H1 (cell line): Measurements from ENCODE around the gene GADL1. TPM values are rescaled to one million over a fixed set of nuclear protein-coding genes. Genes with fewer than 3 reads are reported as not detected.

Experiments
- CTCF ChIA-PET: fragments of 300-600 bp; sonication (Branson Sonifier 250); formaldehyde crosslinking; loops from one replicate; lab custom pipeline; 2021; ENCODE audit not compliant: partially characterized antibody; lab: Charles Lee
- POLR2A ChIA-PET: fragments of 300-600 bp; sonication (Branson Sonifier 250); formaldehyde crosslinking; loops from one replicate; lab custom pipeline; 2021; ENCODE audit warnings: inconsistent platforms; ENCODE audit not compliant: partially characterized antibody; lab: Charles Lee
- DNase-seq, 2 experiments: peaks; one replicate each; pipeline versions ENCODE4 v3.0.0 to v3.0.0-alpha.2; 2010 to 2022; ENCODE audit warnings: low spot score in 2 of 2, low read depth in 1 of 2, mixed read lengths in 1 of 2
- FAIRE-seq: peaks from 2 replicates; lab custom pipeline; 2011; peaks lifted over from hg19 to GRCh38; lab: Jason Lieb, UNC
- H2AFZ ChIP-seq: 2 replicates; pipeline ENCODE4 v1.8.1; 2012; ENCODE audit warnings: low read length, inconsistent platforms
- H2AK5ac ChIP-seq: 2 replicates; pipeline ENCODE4 v1.6.1; 2013; ENCODE audit warnings: low read depth, low read length
- H2BK120ac ChIP-seq: replicated peaks from 2 replicates; pipeline ENCODE3; 2013; ENCODE audit warnings: low read depth, low read length, inconsistent platforms
- H2BK12ac ChIP-seq: 2 replicates; pipeline ENCODE4 v1.6.1; 2013; ENCODE audit warnings: low read depth, low read length
- H2BK15ac ChIP-seq: 2 replicates; pipeline ENCODE4 v1.6.1; 2013; ENCODE audit warnings: low read length
- H2BK20ac ChIP-seq: 2 replicates; pipeline ENCODE4 v1.6.1; 2013; ENCODE audit warnings: low read length
- H2BK5ac ChIP-seq: 2 replicates; pipeline ENCODE4 v1.6.1; 2013; ENCODE audit warnings: low read depth, low read length
- H3K14ac ChIP-seq: 2 replicates; pipeline ENCODE4 v1.6.1; 2013; ENCODE audit warnings: inconsistent platforms; ENCODE audit not compliant: insufficient read length
- H3K18ac ChIP-seq: 2 replicates; pipeline ENCODE4 v1.6.1; 2013; ENCODE audit warnings: low read length; ENCODE audit errors: extremely low read depth
- H3K23ac ChIP-seq: 2 replicates; pipeline ENCODE4 v1.6.1; 2013; ENCODE audit warnings: inconsistent platforms; ENCODE audit not compliant: insufficient read length
- H3K23me2 ChIP-seq: 2 replicates; pipeline ENCODE4 v1.6.1; 2013; ENCODE audit warnings: low read depth, low read length
- H3K27ac ChIP-seq: 2 replicates; pipeline ENCODE4 v1.6.1; 2011; ENCODE audit warnings: low read depth, low read length, inconsistent platforms
- H3K27me3 ChIP-seq, 4 experiments: replicated peaks in 1 of 4; 1 replicate in 1 of 4; 2 replicates in 3 of 4; pipeline versions ENCODE4 v1.6.1 to v1.8.1; 2011 to 2013; ENCODE audit warnings: low read length in 3 of 4, mild to moderate bottlenecking in 3 of 4, inconsistent platforms in 2 of 4, mixed read lengths in 2 of 4, moderate library complexity in 1 of 4; ENCODE audit not compliant: control insufficient read depth in 3 of 4, insufficient read depth in 3 of 4; ENCODE audit errors: extremely low read depth in 1 of 4
- H3K36me3 ChIP-seq, 4 experiments: 2 replicates each; pipeline versions ENCODE4 v1.6.1 to v1.8.1; 2011 to 2013; ENCODE audit warnings: mild to moderate bottlenecking in 4 of 4, low read length in 3 of 4, moderate library complexity in 2 of 4, control low read depth in 1 of 4, inconsistent platforms in 1 of 4; ENCODE audit not compliant: insufficient read depth in 4 of 4, control insufficient read depth in 2 of 4
- H3K4ac ChIP-seq: replicated peaks from 2 replicates; pipeline ENCODE3; 2013; ENCODE audit warnings: low read length, low read depth, mixed read lengths, inconsistent platforms; ENCODE audit not compliant: insufficient read length
- H3K4me1 ChIP-seq, 4 experiments: replicated peaks in 1 of 4; 1 replicate in 1 of 4; 2 replicates in 3 of 4; pipeline versions ENCODE4 v1.6.1 to v1.8.1; 2011 to 2013; ENCODE audit warnings: low read length in 3 of 4, inconsistent platforms in 2 of 4, mixed read lengths in 1 of 4; ENCODE audit not compliant: insufficient read depth in 4 of 4, control insufficient read depth in 3 of 4
- H3K4me2 ChIP-seq, 2 experiments: 2 replicates each; pipeline versions ENCODE4 v1.6.1 to v1.8.1; 2011 to 2013; ENCODE audit warnings: low read depth in 2 of 2, low read length in 2 of 2, control low read depth in 1 of 2, inconsistent platforms in 1 of 2, mild to moderate bottlenecking in 1 of 2; ENCODE audit not compliant: insufficient read depth in 1 of 2
- H3K4me3 ChIP-seq, 4 experiments: fragments of 200-600, 300-600 bp in 1 of 4; sonication (generic), shearing (Covaris generic), sonication (Bioruptor Twin) in 1 of 4; 2 replicates each; pipeline versions ENCODE4 v1.5.1 to v1.8.1; 2011 to 2016; ENCODE audit warnings: low read length in 4 of 4, low read depth in 3 of 4, control low read depth in 2 of 4, inconsistent platforms in 2 of 4, mild to moderate bottlenecking in 2 of 4, mixed read lengths in 1 of 4, moderate library complexity in 1 of 4; ENCODE audit not compliant: insufficient read depth in 2 of 4; ENCODE audit errors: extremely low read depth in 1 of 4
- H3K56ac ChIP-seq: replicated peaks from 2 replicates; pipeline ENCODE3; 2013; ENCODE audit warnings: low read depth, mild to moderate bottlenecking, mixed read lengths, low read length, inconsistent platforms; ENCODE audit not compliant: insufficient read length
- H3K79me1 ChIP-seq: 2 replicates; pipeline ENCODE4 v1.6.1; 2013; ENCODE audit warnings: low read depth, low read length, control low read depth
- H3K79me2 ChIP-seq, 2 experiments: 2 replicates each; pipeline versions ENCODE4 v1.6.1 to v1.8.1; 2012 to 2013; ENCODE audit warnings: low read length in 2 of 2, mild to moderate bottlenecking in 2 of 2, inconsistent platforms in 1 of 2; ENCODE audit not compliant: insufficient read depth in 2 of 2, control insufficient read depth in 1 of 2
- H3K9ac ChIP-seq, 4 experiments: replicated peaks in 1 of 4; 1 replicate in 1 of 4; 2 replicates in 3 of 4; pipeline versions ENCODE4 v1.6.1 to v1.8.1; 2011 to 2013; ENCODE audit warnings: low read depth in 3 of 4, low read length in 3 of 4, control low read depth in 2 of 4, mild to moderate bottlenecking in 2 of 4, moderate library complexity in 2 of 4, inconsistent platforms in 1 of 4; ENCODE audit errors: extremely low read depth in 1 of 4
- H3K9me3 ChIP-seq, 2 experiments: 2 replicates each; pipeline versions ENCODE4 v1.6.1 to v1.8.1; 2012 to 2013; ENCODE audit warnings: mild to moderate bottlenecking in 2 of 2, moderate library complexity in 2 of 2, control low read depth in 1 of 2, inconsistent platforms in 1 of 2, low read depth in 1 of 2, low read length in 1 of 2, mixed read lengths in 1 of 2; ENCODE audit not compliant: insufficient read depth in 2 of 2
- H4K20me1 ChIP-seq, 2 experiments: replicated peaks in 1 of 2; 2 replicates each; pipeline versions ENCODE3 to v1.8.1; 2011 to 2013; ENCODE audit warnings: inconsistent platforms in 2 of 2, low read length in 2 of 2, mild to moderate bottlenecking in 1 of 2; ENCODE audit not compliant: insufficient read depth in 2 of 2, control insufficient read depth in 1 of 2
- H4K5ac ChIP-seq: 2 replicates; pipeline ENCODE4 v1.6.1; 2013; ENCODE audit warnings: low read length, low read depth, mixed read lengths, inconsistent platforms; ENCODE audit not compliant: insufficient read length
- H4K8ac ChIP-seq: 2 replicates; pipeline ENCODE4 v1.8.0; 2013; ENCODE audit warnings: mild to moderate bottlenecking, moderate library complexity, low read length, inconsistent platforms; ENCODE audit not compliant: insufficient read depth; ENCODE audit errors: extremely low read depth
- H4K91ac ChIP-seq: replicated peaks from 2 replicates; pipeline ENCODE3; 2013; ENCODE audit warnings: low read length, mixed read lengths, inconsistent platforms; ENCODE audit not compliant: insufficient read length
- ASH2L ChIP-seq: fragments of 200-600, 300-600 bp; sonication (generic); IDR thresholded peaks from one replicate; pipeline ENCODE4 v1.7.1; 2017; ENCODE audit warnings: low read length
- BCL11A ChIP-seq, 2 experiments: IDR thresholded peaks; one replicate each; pipeline ENCODE4 v1.6.1; 2011; ENCODE audit warnings: low read depth in 2 of 2, low read length in 2 of 2, mild to moderate bottlenecking in 2 of 2
- CREB1 ChIP-seq: IDR thresholded peaks from 2 replicates; pipeline ENCODE4 v1.6.1; 2012; ENCODE audit warnings: inconsistent platforms
- E2F6 ChIP-seq: IDR thresholded peaks from 2 replicates; pipeline ENCODE4 v1.6.1; 2012; ENCODE audit warnings: inconsistent platforms
- EZH2 ChIP-seq: fragments of 200-600 bp; sonication (generic); IDR thresholded peaks from 2 replicates; pipeline ENCODE4 v1.7.1; 2012; ENCODE audit warnings: low read depth, mild to moderate bottlenecking, moderate library complexity, low read length, inconsistent platforms; ENCODE audit not compliant: severe bottlenecking
- MAFK ChIP-seq: IDR thresholded peaks from 2 replicates; pipeline ENCODE4 v1.6.1; 2012; ENCODE audit warnings: low read depth, mild to moderate bottlenecking, improper control_type of control experiment, low read length
- PHF8 ChIP-seq: fragments of 200-600 bp; sonication (generic); conservative IDR thresholded peaks from 2 replicates; pipeline ENCODE4 v1.7.1; 2012; ENCODE audit warnings: low read depth, mild to moderate bottlenecking, inconsistent platforms, low read length, moderate library complexity
- RNF2 ChIP-seq: fragments of 200-900, 300-1000 bp; sonication (generic); IDR thresholded peaks from 2 replicates; pipeline ENCODE4 v1.7.1; 2016; ENCODE audit warnings: borderline replicate concordance, low read depth, mild to moderate bottlenecking, antibody characterized with exemption, low read length; ENCODE audit not compliant: poor library complexity, severe bottlenecking; ENCODE audit errors: missing control alignments
- SUZ12 ChIP-seq: fragments of 200-600 bp; sonication (generic); IDR thresholded peaks from 2 replicates; pipeline ENCODE4 v1.6.1; 2012; ENCODE audit warnings: mild to moderate bottlenecking, inconsistent platforms, low read length, moderate library complexity, mixed read lengths
- TAF7 ChIP-seq: optimal IDR thresholded peaks from 2 replicates; pipeline ENCODE3; 2011; ENCODE audit warnings: low read depth, mild to moderate bottlenecking, inconsistent platforms, low read length, moderate library complexity, borderline replicate concordance
- TBP ChIP-seq: IDR thresholded peaks from 2 replicates; pipeline ENCODE4 v1.6.1; 2011; ENCODE audit warnings: low read depth, low read length, improper control_type of control experiment
- WGBS, 2 experiments: shearing (Covaris generic) in 1 of 2; methylation state at CpG; one replicate each; pipeline versions ENCODE4 v1.1.6 to v1.1.7; 2013 to 2015; ENCODE audit warnings: low lambda C conversion rate in 2 of 2, mixed read lengths in 2 of 2, inconsistent platforms in 1 of 2, low coverage in 1 of 2, missing lambda C conversion rate in 1 of 2; ENCODE audit not compliant: insufficient replicate concordance in 2 of 2, insufficient coverage in 1 of 2, insufficient read length in 1 of 2; ENCODE audit errors: extremely low coverage in 1 of 2, missing lambda C conversion rate in 1 of 2; 5-methylcytosine and 5-hydroxymethylcytosine counted together
- polyA plus RNA-seq, 7 experiments: library from polyadenylated mRNA; depleted of rRNA in 3 of 7; stranded (reverse) in 5 of 7; unstranded in 2 of 7; fragments of >200 nt in 5 of 7; fragments of 200-250 nt in 2 of 7; gene quantifications; 1 replicate in 5 of 7; 2 replicates in 1 of 7; 4 replicates in 1 of 7; pipeline versions ENCODE4 v1.2.1 to v1.2.3, GENCODE V29; 2011 to 2013; ENCODE audit warnings: missing spikeins in 2 of 7, mixed read lengths in 2 of 7
- total RNA-seq: library from RNA; stranded (reverse); fragmentation: NEBNext Ultra II Directional; extraction: Animal tissue kit (Norgen Biotek cat#: 25700); gene quantifications from 2 replicates; pipeline ENCODE4 v1.2.1, GENCODE V29; 2021

The GADL1 gene
- total and polyA plus RNA-seq, 2 of the 8 experiments (the other 6 are each of a cell fraction or from before 2014, with no cell fraction given): 0.03 to 0.30 TPM

GRCh38 chr3:30688776-30689641 is 205.5 kb downstream of the GADL1 start:
- no peak overlapping the region for H3K9ac ChIP-seq
- POLR2A ChIA-PET: no interaction called here
- TF ChIP-seq TAF7 (no peak), RNF2 (no peak), E2F6 (no peak), CREB1 (no peak), MAFK (no peak), PHF8 (no peak), BCL11A (IDR thresholded peaks at IDR 0.05; ENCODE audit: low read depth in 2 of 2, low read length in 2 of 2) (no peak), TBP (no peak), EZH2 (no peak), SUZ12 (no peak), ASH2L (no peak)

More at GRCh38 chr3:30688776-30689641, 205.5 kb downstream of the GADL1 start:
- no peak for FAIRE-seq
- H3K27ac ChIP-seq: no peak overlapping the region
- no peak overlapping the region for H4K8ac ChIP-seq
- no peak overlapping the region for H3K14ac ChIP-seq
- CTCF ChIA-PET: interaction anchor here (1.4 kb wide), 1 partner anchor 10 kb away, joined by 4 read pairs; no protein-coding TSS in a partner anchor
- H3K23me2 ChIP-seq: no peaks in the 10 kb centered on the region
- no peak overlapping the region for H3K4me2 ChIP-seq
- H3K4me3 ChIP-seq: no peak overlapping the region
- H2BK120ac ChIP-seq: no peak overlapping the region
- H4K20me1 ChIP-seq: no peaks in the 10 kb centered on the region
- H3K36me3 ChIP-seq: peaks cover 2 to 16% (median 5%) of the 10 kb centered on the region in 4 experiments; a peak in 5 of 8 replicates
- H2BK12ac ChIP-seq: no peak overlapping the region
- H2AFZ ChIP-seq: no peak overlapping the region
- DNase-seq: no peak
- no peak overlapping the region for H3K23ac ChIP-seq
- H3K56ac ChIP-seq: no peak overlapping the region
- H3K9me3 ChIP-seq: no peaks in the 10 kb centered on the region
- no peak overlapping the region for H3K4ac ChIP-seq
- H2BK15ac ChIP-seq: no peak overlapping the region
- no peaks in the 10 kb centered on the region for H3K79me1 ChIP-seq
- 91% methylated on average over 10 of the region's 10 CpGs; no CpG with 5 or more reads in 1 of the 2 experiments for WGBS, 2 experiments
- no peak overlapping the region for H2BK5ac ChIP-seq
- H4K5ac ChIP-seq: no peak overlapping the region
- H2BK20ac ChIP-seq: no peak overlapping the region
- H3K18ac ChIP-seq: no peak overlapping the region
- no peaks in the 10 kb centered on the region for H3K4me1 ChIP-seq
- no peak overlapping the region for H2AK5ac ChIP-seq
- no peaks in the 10 kb centered on the region; a peak in 1 of 4 replicates for H3K79me2 ChIP-seq
- no peaks in the 10 kb centered on the region for H3K27me3 ChIP-seq
- no peak overlapping the region for H4K91ac ChIP-seq
